K562 (cell line): ENCODE measurements around the gene PPP1R14D. TPM values are rescaled to one million over a fixed set of nuclear protein-coding genes. Genes with fewer than 3 reads are reported as not detected.

ENCODE experiments used
- BACH1 ChIP-seq: fragments of 200-800 bp; sonication (Bioruptor generic); IDR thresholded peaks from 2 replicates; pipeline ENCODE4 v1.6.1; 2016; ENCODE audit warnings: missing genetic modification characterization, missing compliant biosample characterization
- CREB1 ChIP-seq, 2 experiments: sonication (generic) in 1 of 2; formaldehyde crosslinking in 1 of 2; IDR thresholded peaks; 2 replicates each; pipeline versions ENCODE4 v1.6.1 to v1.8.0; 2012 to 2022; ENCODE audit warnings: inconsistent platforms in 1 of 2, mild to moderate bottlenecking in 1 of 2, missing genetic modification reagents in 1 of 2, moderate library complexity in 1 of 2
- DEAF1 ChIP-seq: fragments of 450-650 bp; formaldehyde crosslinking; IDR thresholded peaks from 2 replicates; pipeline ENCODE4 v1.4.0; 2020; ENCODE audit warnings: mild to moderate bottlenecking, moderate library complexity
- E2F5 ChIP-seq: sonication (generic); formaldehyde crosslinking; IDR thresholded peaks from 2 replicates; pipeline ENCODE4 v1.8.0; 2022; ENCODE audit warnings: mild to moderate bottlenecking, missing genetic modification reagents
- PHB2 ChIP-seq: fragments of 450-650 bp; IDR thresholded peaks from 2 replicates; pipeline ENCODE4 v1.6.1; 2017; ENCODE audit warnings: low read depth
- PHF20 ChIP-seq: fragments of 450-650 bp; IDR thresholded peaks from 2 replicates; pipeline ENCODE4 v1.6.1; 2018; ENCODE audit not compliant: partially characterized antibody
- PRMT5 ChIP-seq: sonication (generic); formaldehyde crosslinking; IDR thresholded peaks from 2 replicates; pipeline ENCODE4 v1.5.0; 2020; ENCODE audit warnings: missing genetic modification reagents
- RNF219 ChIP-seq: fragments of 250-450 bp; sonication (Bioruptor Pico); IDR thresholded peaks from 2 replicates; pipeline ENCODE4 v1.5.0; 2022; ENCODE audit warnings: mild to moderate bottlenecking
- SMAD2 ChIP-seq: fragments of 150-350 bp; IDR thresholded peaks from 2 replicates; pipeline ENCODE4 v1.6.1; 2014; ENCODE audit warnings: low read depth, mild to moderate bottlenecking, low read length
- TAF9B ChIP-seq: fragments of 450-650 bp; IDR thresholded peaks from 2 replicates; pipeline ENCODE4 v1.6.1; 2018; ENCODE audit warnings: mild to moderate bottlenecking; ENCODE audit not compliant: partially characterized antibody
- TRIM28 ChIP-seq: fragments of 450-650 bp; IDR thresholded peaks from 2 replicates; pipeline ENCODE4 v1.6.1; 2017
- UBTF ChIP-seq, 2 experiments: IDR thresholded peaks; 2 replicates each; pipeline ENCODE4 v1.6.1; 2012; ENCODE audit warnings: improper control_type of control experiment in 2 of 2, low read depth in 2 of 2, low read length in 2 of 2, borderline replicate concordance in 1 of 2
- ZBTB33 ChIP-seq: sonication (generic); formaldehyde crosslinking; IDR thresholded peaks from 2 replicates; pipeline ENCODE4 v1.8.1; 2023; ENCODE audit warnings: mild to moderate bottlenecking, missing genetic modification reagents
- ZNF239 ChIP-seq: fragments of 250-450 bp; sonication (Bioruptor Pico); IDR thresholded peaks from 2 replicates; pipeline ENCODE4 v1.4.0; 2020; ENCODE audit warnings: mild to moderate bottlenecking
- ZNF24 ChIP-seq: fragments of 450-650 bp; IDR thresholded peaks from 2 replicates; pipeline ENCODE4 v1.6.1; 2016
- ZNF282 ChIP-seq: sonication (generic); formaldehyde crosslinking; IDR thresholded peaks from 2 replicates; pipeline ENCODE4 v1.8.1; 2023; ENCODE audit warnings: missing genetic modification reagents
- ZNF551 ChIP-seq: fragments of 250-450 bp; sonication (Bioruptor Pico); IDR thresholded peaks from 2 replicates; pipeline ENCODE4 v1.5.0; 2021; ENCODE audit warnings: mild to moderate bottlenecking, moderate library complexity
- ZNF830 ChIP-seq: fragments of 250-450 bp; sonication (Bioruptor Pico); IDR thresholded peaks from 2 replicates; pipeline ENCODE4 v1.5.0; 2021; ENCODE audit warnings: mild to moderate bottlenecking
- ZSCAN29 ChIP-seq: fragments of 450-650 bp; IDR thresholded peaks from 2 replicates; pipeline ENCODE4 v1.6.1; 2017
- polyA plus RNA-seq, 8 experiments: library from polyadenylated mRNA; depleted of rRNA in 4 of 8; stranded (reverse) in 5 of 8; unstranded in 3 of 8; fragments of >200 nt; fragmentation: Nextera tagmentation in 2 of 8; fragmentation: Illumina TruSeq in 1 of 8; extraction: Ambion mirVana in 2 of 8; extraction: Trizol in 1 of 8; gene quantifications; 2 replicates each; pipeline versions ENCODE4 v1.2.1 to v1.2.3, GENCODE V29; 2011 to 2014; ENCODE audit warnings: inconsistent platforms in 1 of 8, missing spikeins in 1 of 8
- total RNA-seq, 7 experiments: library from RNA; depleted of rRNA in 6 of 7; stranded (reverse); fragments of >200 nt in 6 of 7; fragmentation: Illumina TruSeq in 2 of 7; extraction: Trizol in 2 of 7; gene quantifications; 2 replicates each; pipeline versions ENCODE4 v1.2.1 to v1.2.3, GENCODE V29; 2011 to 2021; ENCODE audit warnings: low replicate concordance in 1 of 7

The PPP1R14D gene
- total and polyA plus RNA-seq, 9 of the 15 experiments (the other 6 are each of a cell fraction or from before 2014, with no cell fraction given), result 0.11 to 0.18 TPM; not detected in 7

GRCh38 chr15:40825661-40826422 lies 2.7 kb downstream of the PPP1R14D start (continued):
- TF ChIP-seq E2F5 (no peak), DEAF1 (CRISPR knock-in tag) (no peak), PRMT5 (CRISPR knock-in tag) (no peak), PHB2 (peak; percentile 86; the same call in 1 of the 2 replicates), BACH1 (tag) (peak; percentile 70), ZNF239 (CRISPR knock-in tag) (no peak), UBTF (IDR thresholded peaks at IDR 0.05; ENCODE audit: borderline replicate concordance in 1 of 2, low read depth in 2 of 2, low read length in 2 of 2) (no peak), CREB1 (IDR thresholded peaks at IDR 0.05) (no peak), CREB1 (CRISPR knock-in tag; IDR thresholded peaks at IDR 0.05) (no peak), ZNF551 (CRISPR knock-in tag) (no peak), ZSCAN29 (no peak), SMAD2 (no peak), TAF9B (no peak), RNF219 (CRISPR knock-in tag) (no peak), ZNF830 (CRISPR knock-in tag) (no peak), PHF20 (no peak), ZBTB33 (no peak), TRIM28 (no peak), ZNF282 (CRISPR knock-in tag) (no peak), ZNF24 (no peak)
